ENCODE data around the gene SLC39A11. TPM values are rescaled to one million over a fixed set of nuclear protein-coding genes. Genes with fewer than 3 reads are reported as not detected.
"Not testable (repeated sequence)": the region's sequence is repeated elsewhere in the genome, so short reads cannot be mapped to it uniquely, and the experiment has no call there.

Gene SLC39A11
- total RNA-seq, 2 experiments from 2014 or later: 17.0 to 17.3 TPM

DNA sequence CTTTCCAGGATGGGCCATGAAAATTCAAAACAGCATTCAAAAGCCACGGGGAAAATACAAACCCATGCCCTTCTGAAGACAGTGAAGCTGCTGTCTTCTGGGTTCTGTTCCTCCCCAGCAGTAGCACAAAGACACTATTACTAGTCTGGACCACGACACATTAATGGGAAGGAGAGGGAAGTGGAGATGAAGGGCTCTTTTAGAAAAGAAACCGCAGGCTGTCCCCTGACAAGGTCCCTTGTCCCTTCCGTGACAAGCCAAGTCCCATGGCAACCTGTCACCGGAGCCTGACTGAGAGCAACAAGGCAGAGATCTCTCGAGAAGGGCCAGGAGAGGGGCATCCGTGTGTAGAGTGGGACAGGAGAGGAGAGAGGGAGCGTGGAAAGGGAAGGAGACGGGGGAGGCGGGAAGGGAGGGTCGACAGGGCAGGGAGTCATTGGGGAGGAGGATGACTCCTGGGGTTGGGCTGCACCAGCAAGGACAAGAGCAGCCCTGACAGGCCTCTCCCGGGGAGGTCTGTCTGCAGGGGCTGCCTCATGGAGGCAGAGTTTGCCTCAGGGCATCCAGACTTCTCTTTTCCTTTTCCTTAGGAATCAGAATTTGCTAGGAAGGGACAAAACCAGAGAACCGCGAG is 436.2 kb downstream of the SLC39A11 start:
- Mint-ChIP-seq H3K27me3 (no peaks in the 10 kb centered on the region), H3K9me3 (no peaks in the 10 kb centered on the region), H3K4me1 (no peaks in the 10 kb centered on the region), H3K36me3 (ENCODE audit: low read depth) (no peaks in the 10 kb centered on the region), H3K4me3 (no peak overlapping the region), H3K27ac (no peak overlapping the region)
- ChIA-PET POLR2A (no interaction called here), CTCF (no interaction called here)
- no peak for DNase-seq

GRCh38 chr17:72654706-72655105 is 437.8 kb downstream of the SLC39A11 start:
- Mint-ChIP-seq H3K27me3 (no peaks in the 10 kb centered on the region), H3K36me3 (ENCODE audit: low read depth) (no peaks in the 10 kb centered on the region), H3K4me3 (no peak overlapping the region), H3K4me1 (no peaks in the 10 kb centered on the region), H3K9me3 (no peaks in the 10 kb centered on the region), H3K27ac (no peak overlapping the region)
- POLR2A ChIA-PET: no interaction called here
- CTCF ChIA-PET: no interaction called here
- no peak for DNase-seq

GRCh38 chr17:72651988-72652387 is 440.5 kb downstream of the SLC39A11 start:
- no peaks in the 10 kb centered on the region for H3K36me3 Mint-ChIP-seq (ENCODE audit: low read depth)
- POLR2A ChIA-PET: interaction anchor here (0.5 to 1.1 kb wide), 2 partner anchors 20 to 95 kb away, joined by 3 read pairs; no protein-coding TSS in a partner anchor
- CTCF ChIA-PET: interaction anchor here (1.4 to 1.7 kb wide), 2 partner anchors 74 to 95 kb away, joined by 3 to 4 read pairs; no protein-coding TSS in a partner anchor
- H3K9me3 Mint-ChIP-seq: no peaks in the 10 kb centered on the region
- H3K4me1 Mint-ChIP-seq: no peaks in the 10 kb centered on the region
- no peak for DNase-seq
- H3K4me3 Mint-ChIP-seq: no peak overlapping the region
- H3K27ac Mint-ChIP-seq: no peak overlapping the region
- H3K27me3 Mint-ChIP-seq: no peaks in the 10 kb centered on the region

- H3K4me3 Mint-ChIP-seq: no peak overlapping the region
- H3K27me3 Mint-ChIP-seq: no peaks in the 10 kb centered on the region
- DNase-seq: no peak
- CTCF ChIA-PET: no interaction called here
- no peaks in the 10 kb centered on the region for H3K9me3 Mint-ChIP-seq
- no peaks in the 10 kb centered on the region for H3K4me1 Mint-ChIP-seq
- POLR2A ChIA-PET: no interaction called here
- H3K27ac Mint-ChIP-seq: no peak overlapping the region
- no peaks in the 10 kb centered on the region for H3K36me3 Mint-ChIP-seq (ENCODE audit: low read depth)
Observed at GRCh38 chr17:72648702-72649101, 443.8 kb downstream of the SLC39A11 start.

GRCh38 chr17:72646176-72646575 is 446.3 kb downstream of the SLC39A11 start:
- no peaks in the 10 kb centered on the region for H3K4me1 Mint-ChIP-seq
- peaks cover under 1% of the 10 kb centered on the region for H3K27me3 Mint-ChIP-seq
- H3K36me3 Mint-ChIP-seq (ENCODE audit: low read depth): no peaks in the 10 kb centered on the region
- H3K27ac Mint-ChIP-seq: no peak overlapping the region
- H3K9me3 Mint-ChIP-seq: no peaks in the 10 kb centered on the region
- ChIA-PET CTCF (no interaction called here), POLR2A (no interaction called here)
- H3K4me3 Mint-ChIP-seq: no peak overlapping the region
- DNase-seq: no peak

DNA sequence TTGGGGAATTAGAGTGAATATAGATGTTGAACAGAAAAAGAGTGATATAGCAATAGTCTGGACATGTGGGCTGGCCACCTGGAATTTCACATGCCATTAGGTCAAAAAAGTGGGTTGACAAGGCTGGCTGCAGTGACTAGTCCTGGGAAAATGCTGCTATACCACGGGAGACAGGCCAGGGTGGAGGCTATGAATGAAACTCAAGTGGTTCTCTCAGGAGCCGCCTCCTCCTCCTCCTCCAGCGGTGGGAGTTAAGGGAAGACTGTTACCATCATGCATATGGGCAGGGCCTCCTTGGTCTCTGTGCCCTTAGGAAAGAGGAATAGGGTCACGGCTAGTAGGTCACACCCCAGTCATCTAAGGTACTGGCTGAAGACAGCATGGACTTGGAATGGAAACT is 448.0 kb downstream of the SLC39A11 start:
- Mint-ChIP-seq H3K36me3 (ENCODE audit: low read depth) (no peaks in the 10 kb centered on the region), H3K4me3 (no peak overlapping the region), H3K9me3 (no peaks in the 10 kb centered on the region), H3K27me3 (peaks cover 5% of the 10 kb centered on the region), H3K27ac (no peak overlapping the region), H3K4me1 (no peaks in the 10 kb centered on the region)
- POLR2A ChIA-PET: interaction anchor here (1.1 to 1.6 kb wide), 2 partner anchors 26 to 53 kb away, joined by 3 to 4 read pairs; no protein-coding TSS in a partner anchor
- CTCF ChIA-PET: interaction anchor here (0.7 to 1.6 kb wide), 2 partner anchors 10 to 88 kb away, joined by 3 to 4 read pairs; no protein-coding TSS in a partner anchor
- no peak for DNase-seq

DNA sequence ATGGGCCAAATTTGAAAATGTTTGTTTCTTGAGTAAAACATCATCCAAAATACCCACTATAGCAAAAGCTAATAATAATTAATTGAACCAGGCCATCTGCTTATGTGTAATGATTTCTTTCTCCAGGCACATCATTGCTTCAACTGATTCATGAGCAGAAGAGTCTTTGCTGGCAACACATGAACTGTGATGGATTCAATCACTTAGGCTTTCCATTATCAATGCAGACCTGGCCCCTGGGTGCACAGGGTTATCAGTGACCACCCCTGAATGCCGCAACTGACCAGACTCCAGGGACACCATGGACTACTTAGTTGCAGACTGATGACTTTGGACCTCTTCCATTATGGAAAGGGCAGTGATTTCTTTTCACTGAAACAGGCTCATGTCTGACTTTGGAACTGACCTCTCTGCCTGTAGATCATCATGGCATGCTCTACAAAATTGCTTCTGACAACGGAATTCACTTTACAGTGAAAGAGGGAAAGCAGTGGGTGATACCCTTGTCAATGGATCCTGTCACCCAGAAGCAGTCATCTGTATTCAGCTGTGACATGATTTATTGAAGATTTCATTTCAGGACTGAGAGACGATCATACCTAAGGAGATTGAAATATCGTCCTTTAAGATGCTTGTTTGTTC is 448.8 kb downstream of the SLC39A11 start:
- H3K27me3 Mint-ChIP-seq: peaks cover 5% of the 10 kb centered on the region
- POLR2A ChIA-PET: no interaction called here
- no peaks in the 10 kb centered on the region for H3K36me3 Mint-ChIP-seq (ENCODE audit: low read depth)
- no peak overlapping the region for H3K4me3 Mint-ChIP-seq
- no peaks in the 10 kb centered on the region for H3K9me3 Mint-ChIP-seq
- CTCF ChIA-PET: interaction anchor here (1.6 kb wide), 1 partner anchor 87 kb away, joined by 4 read pairs; no protein-coding TSS in a partner anchor
- no peak overlapping the region for H3K27ac Mint-ChIP-seq
- no peak for DNase-seq
- H3K4me1 Mint-ChIP-seq: no peaks in the 10 kb centered on the region

DNA sequence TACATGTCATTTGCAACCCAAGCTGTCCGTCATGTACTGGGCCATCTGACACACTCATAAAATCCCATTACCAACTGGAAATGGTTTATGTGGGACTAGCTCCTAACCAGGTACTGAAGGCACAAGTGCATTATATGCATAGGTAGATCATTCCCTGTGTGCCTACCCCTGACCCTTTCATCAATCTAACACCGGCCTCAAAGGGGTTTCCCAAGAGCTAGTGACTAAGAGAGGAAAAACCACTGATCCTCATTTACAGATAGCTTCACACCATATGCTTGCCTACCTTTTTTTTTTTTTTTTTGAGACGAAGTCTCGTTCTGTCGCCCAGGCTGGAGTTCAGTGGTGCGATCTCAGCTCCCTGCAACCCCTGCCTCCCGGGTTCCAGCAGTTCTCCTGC is 449.8 kb downstream of the SLC39A11 start:
- H3K4me3 Mint-ChIP-seq: no peak overlapping the region

DNA sequence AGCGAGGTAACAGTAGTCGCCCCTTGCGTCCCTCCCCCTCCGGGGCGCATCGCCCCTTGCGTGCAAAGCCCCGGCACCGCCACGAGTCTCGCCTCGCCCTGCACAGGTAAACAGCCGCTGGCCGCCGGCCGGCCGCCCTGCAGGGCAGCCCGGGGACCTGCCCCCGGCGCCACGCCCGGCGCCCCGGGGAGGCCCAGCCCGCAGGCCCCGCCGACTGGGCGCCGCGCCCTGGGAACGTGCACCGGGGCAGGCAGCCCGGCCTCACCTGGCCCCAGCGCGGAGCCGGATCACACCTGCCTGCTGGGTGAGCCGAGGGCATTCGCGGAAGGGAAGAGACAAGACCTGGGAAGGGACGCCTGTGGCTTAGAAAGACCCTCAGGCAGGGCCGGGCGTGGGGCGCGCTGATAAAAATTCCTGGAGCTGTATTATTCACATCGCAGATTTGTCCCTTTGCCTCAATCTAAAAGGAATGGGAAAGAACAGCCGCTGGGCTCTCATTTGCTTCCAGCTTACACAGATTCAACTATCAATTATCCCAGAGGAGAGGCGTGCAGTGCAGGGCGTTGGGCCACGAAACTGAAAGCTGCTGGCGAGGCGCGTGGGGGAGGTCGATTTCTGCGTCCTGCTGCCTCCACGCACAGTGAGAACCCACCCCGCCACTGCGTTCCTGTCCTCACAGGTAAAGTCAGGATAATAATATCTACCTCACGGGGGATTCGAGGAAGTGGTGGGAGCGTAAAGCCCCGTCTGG is 451.9 kb downstream of the SLC39A11 start:
- H3K27me3 Mint-ChIP-seq: peaks cover 5% of the 10 kb centered on the region
- H3K9me3 Mint-ChIP-seq: no peaks in the 10 kb centered on the region
- H3K27ac Mint-ChIP-seq: no peak overlapping the region
- no peak overlapping the region for H3K4me3 Mint-ChIP-seq
- no peak for DNase-seq
- no peaks in the 10 kb centered on the region for H3K36me3 Mint-ChIP-seq (ENCODE audit: low read depth)
- ChIA-PET CTCF (no interaction called here), POLR2A (no interaction called here)
- peaks cover 5% of the 10 kb centered on the region for H3K4me1 Mint-ChIP-seq

More for the DNA sequence above, 449.8 kb downstream of the SLC39A11 start:
- Mint-ChIP-seq H3K9me3 (no peaks in the 10 kb centered on the region), H3K36me3 (ENCODE audit: low read depth) (no peaks in the 10 kb centered on the region), H3K4me1 (no peaks in the 10 kb centered on the region), H3K27me3 (peaks cover 5% of the 10 kb centered on the region), H3K27ac (no peak overlapping the region)
- ChIA-PET POLR2A (no interaction called here), CTCF (interaction anchor here (0.9 kb wide), 1 partner anchor 85 kb away, joined by 4 read pairs; no protein-coding TSS in a partner anchor)
- no peak for DNase-seq

DNA sequence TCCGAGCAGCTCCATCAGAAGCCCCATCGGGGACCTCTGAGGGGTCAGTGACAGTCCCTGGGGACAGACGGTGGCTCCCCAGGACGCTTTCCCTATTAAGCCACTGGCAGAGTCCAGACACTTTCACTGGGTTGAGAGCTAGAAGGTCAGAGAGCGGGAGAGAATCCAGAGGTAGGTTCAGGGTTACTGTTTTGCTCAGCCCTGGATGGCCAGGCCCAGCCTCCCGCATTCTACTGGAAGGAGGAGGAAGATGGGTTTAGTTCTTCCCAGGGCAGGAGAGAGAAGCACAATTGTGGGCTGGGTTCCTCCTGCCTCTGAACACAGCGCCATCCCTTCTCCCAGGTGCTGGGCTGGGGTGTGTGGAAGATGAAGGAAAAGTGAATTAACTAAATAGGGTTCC is 452.8 kb downstream of the SLC39A11 start:
- DNase-seq: no peak
- CTCF ChIA-PET: no interaction called here
- POLR2A ChIA-PET: no interaction called here
- H3K4me1 Mint-ChIP-seq: peaks cover 14% of the 10 kb centered on the region
- peaks cover 5% of the 10 kb centered on the region for H3K27me3 Mint-ChIP-seq
- no peaks in the 10 kb centered on the region for H3K36me3 Mint-ChIP-seq (ENCODE audit: low read depth)
- H3K4me3 Mint-ChIP-seq: no peak overlapping the region
- no peaks in the 10 kb centered on the region for H3K9me3 Mint-ChIP-seq
- no peak overlapping the region for H3K27ac Mint-ChIP-seq

GRCh38 chr17:72638932-72639331 is 453.6 kb downstream of the SLC39A11 start:
- CTCF ChIA-PET: not testable (repeated sequence)

GRCh38 chr17:72635034-72635635 is 457.4 kb downstream of the SLC39A11 start:
- Mint-ChIP-seq H3K4me3 (peak overlapping the region; percentile 50), H3K9me3 (no peaks in the 10 kb centered on the region), H3K36me3 (ENCODE audit: low read depth) (no peaks in the 10 kb centered on the region), H3K27me3 (no peaks in the 10 kb centered on the region), H3K4me1 (peaks cover 27% of the 10 kb centered on the region), H3K27ac (peak overlapping the region; percentile 56)
- POLR2A ChIA-PET: interaction anchor here (0.7 to 2.1 kb wide), 5 partner anchors 9 to 46 kb away, joined by 3 to 8 read pairs (median 4); no protein-coding TSS in a partner anchor
- DNase-seq: no peak
- CTCF ChIA-PET: interaction anchor here (1.4 to 2.0 kb wide), 3 partner anchors 17 to 91 kb away, joined by 3 to 10 read pairs (median 8); no protein-coding TSS in a partner anchor

More at GRCh38 chr17:72638932-72639331, 453.6 kb downstream of the SLC39A11 start:
- POLR2A ChIA-PET; H3K4me3 Mint-ChIP-seq; H3K9me3 Mint-ChIP-seq; H3K27me3 Mint-ChIP-seq; H3K27ac Mint-ChIP-seq; H3K36me3 Mint-ChIP-seq (ENCODE audit: low read depth); DNase-seq: not testable (repeated sequence)
- peaks cover 21% of the 10 kb centered on the region for H3K4me1 Mint-ChIP-seq

- H3K9me3 Mint-ChIP-seq: no peaks in the 10 kb centered on the region
- POLR2A ChIA-PET: interaction anchor here (0.7 to 2.1 kb wide), 6 partner anchors 9 to 85 kb away, joined by 3 to 8 read pairs (median 4); no protein-coding TSS in a partner anchor
- H3K27ac Mint-ChIP-seq: peak overlapping the region; percentile 56
- peaks cover 2% of the 10 kb centered on the region for H3K27me3 Mint-ChIP-seq
- H3K4me1 Mint-ChIP-seq: peaks cover 27% of the 10 kb centered on the region
- peak overlapping the region; percentile 50 for H3K4me3 Mint-ChIP-seq
- CTCF ChIA-PET: interaction anchor here (0.6 to 2.0 kb wide), 4 partner anchors 10 to 91 kb away, joined by 3 to 10 read pairs (median 6); no protein-coding TSS in a partner anchor
- peak; percentile 51 for DNase-seq
- no peaks in the 10 kb centered on the region for H3K36me3 Mint-ChIP-seq (ENCODE audit: low read depth)
Observed at GRCh38 chr17:72634621-72635020, 457.9 kb downstream of the SLC39A11 start.

Measured in activated CD4-positive, alpha-beta memory T cell treated with anti-CD3 and anti-CD28 coated beads, Interleukin-2, amount 10 ng/mL, durations not matched to agents 7 days and 5 days (primary cell).